GM06990 (cell line): Measurements from ENCODE around the gene ZNF638.

ENCODE experiments used
- DNase-seq: peaks from one replicate; pipeline ENCODE4 v3.0.0-alpha.2; 2011; ENCODE audit not compliant: insufficient read length; ENCODE audit errors: extremely low read depth
- H3K27me3 ChIP-seq: replicated peaks from 2 replicates; pipeline ENCODE4 v1.6.0; 2011; ENCODE audit warnings: low read length; ENCODE audit not compliant: control insufficient read depth, insufficient read depth
- H3K36me3 ChIP-seq: 2 replicates; pipeline ENCODE4 v1.5.1; 2011; ENCODE audit warnings: low read length; ENCODE audit not compliant: control insufficient read depth, insufficient read depth
- H3K4me3 ChIP-seq: replicated peaks from 2 replicates; pipeline ENCODE4 v1.5.1; 2011; ENCODE audit warnings: low read depth, mild to moderate bottlenecking, control low read depth, low read length
- CTCF ChIP-seq: IDR thresholded peaks from 2 replicates; pipeline ENCODE4 v1.5.1; 2011; ENCODE audit warnings: low read length, control low read depth, mild to moderate bottlenecking, inconsistent platforms; ENCODE audit not compliant: insufficient read depth, poor library complexity, severe bottlenecking

Gene ZNF638

GRCh38 chr2:71446505-71446904 lies 114.9 kb downstream of the ZNF638 start:
- no peak for DNase-seq
- Histone ChIP-seq H3K27me3 (no peaks in the 10 kb centered on the region), H3K36me3 (no peaks in the 10 kb centered on the region; the same call in 1 of the 2 replicates), H3K4me3 (no peak overlapping the region)
- no peak for TF ChIP-seq CTCF

GRCh38 chr2:71449343-71449742 lies 117.8 kb downstream of the ZNF638 start:
- Histone ChIP-seq H3K27me3 (no peaks in the 10 kb centered on the region; the same call in 1 of the 2 replicates), H3K36me3 (no peaks in the 10 kb centered on the region), H3K4me3 (no peak overlapping the region)
- TF ChIP-seq CTCF, result no peak
- DNase-seq, result no peak

GRCh38 chr2:71451705-71452104 lies 120.1 kb downstream of the ZNF638 start:
- Histone ChIP-seq H3K4me3 (no peak overlapping the region), H3K27me3 (no peaks in the 10 kb centered on the region; the same call in 1 of the 2 replicates), H3K36me3 (no peaks in the 10 kb centered on the region)
- DNase-seq, result no peak
- TF ChIP-seq CTCF, result no peak

- Histone ChIP-seq H3K36me3 (no peaks in the 10 kb centered on the region), H3K4me3 (no peak overlapping the region), H3K27me3 (no peaks in the 10 kb centered on the region; the same call in 1 of the 2 replicates)
- TF ChIP-seq CTCF, result peak; percentile 13
- DNase-seq, result no peak
Observed at GRCh38 chr2:71452565-71452964, 121.0 kb downstream of the ZNF638 start.

GRCh38 chr2:71453404-71454220 lies 122.0 kb downstream of the ZNF638 start, which contains the start of gene DYSF:
Gene DYSF, plus strand, starts transcription at chr2:71453561.
- no peak for TF ChIP-seq CTCF
- Histone ChIP-seq H3K4me3 (no peak within 1 kb of the TSS), H3K36me3 (no peaks in the 10 kb centered on the region), H3K27me3 (no peaks in the 10 kb centered on the region; the same call in 1 of the 2 replicates)
- no peak for DNase-seq
